GM10248 (cell line): Measurements from ENCODE around the gene IFI6.
"Not testable (repeated sequence)": the region's sequence is repeated elsewhere in the genome, so short reads cannot be mapped to it uniquely, and the experiment has no call there.

Experiments used
- CTCF ChIA-PET: fragments of 300-600 bp; sonication (Branson Sonifier 250); formaldehyde crosslinking; extraction: SDS; loops from one replicate; lab custom pipeline; 2021; ENCODE audit warnings: antibody characterized with exemption; lab: Yijun Ruan, JAX
- POLR2A ChIA-PET: fragments of 350-650 bp; sonication (Branson Sonifier 250); formaldehyde crosslinking; extraction: SDS; loops from one replicate; lab custom pipeline; 2020; ENCODE audit warnings: antibody characterized with exemption; lab: Yijun Ruan, JAX
- DNase-seq: peaks from one replicate; pipeline ENCODE4 v3.0.0; 2012; ENCODE audit errors: extremely low spot score
- CTCF ChIP-seq: IDR thresholded peaks from 2 replicates; pipeline ENCODE4 v1.5.1; 2012; ENCODE audit warnings: mild to moderate bottlenecking, low read depth; ENCODE audit errors: extremely low read depth, missing control alignments, control extremely low read depth

The IFI6 gene

DNA sequence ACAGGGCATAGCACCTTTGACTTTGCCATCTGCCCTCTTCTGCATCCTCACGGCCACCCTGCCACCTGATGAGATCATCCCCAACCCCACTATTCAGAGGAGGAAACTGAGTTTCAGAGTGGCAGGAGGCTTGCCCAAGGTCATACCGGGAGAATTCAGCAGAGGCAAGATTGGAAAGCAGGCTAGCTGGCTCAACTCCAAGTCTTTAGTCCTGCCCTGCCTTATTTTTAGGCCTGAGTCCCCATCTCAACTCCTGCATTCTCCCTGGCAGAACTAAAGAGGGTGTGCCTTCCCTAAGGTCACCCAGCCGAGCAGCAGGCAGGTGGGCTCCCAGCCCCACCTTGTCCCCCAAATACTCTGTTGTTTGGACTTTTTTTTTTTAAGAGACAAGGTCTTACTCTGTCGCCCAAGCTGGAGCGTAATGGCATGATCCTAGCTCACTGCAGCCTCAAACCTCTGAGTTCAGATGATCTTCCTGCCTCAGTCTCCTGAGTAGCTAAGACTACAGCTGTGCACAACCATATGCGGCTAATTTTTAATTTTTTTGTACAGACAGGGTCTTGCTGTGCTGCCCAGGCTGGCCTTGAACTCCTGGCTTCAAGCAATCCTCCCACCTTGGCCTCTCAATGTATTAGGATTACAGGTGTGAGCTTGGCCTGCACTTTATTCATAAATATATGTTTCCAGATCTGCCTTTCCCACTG lies 23.2 kb downstream of the IFI6 start:
- ChIA-PET CTCF (interaction anchor here (1.0 to 3.1 kb wide), 8 partner anchors 9 to 261 kb away, joined by 3 to 19 read pairs (median 10); no protein-coding TSS in a partner anchor), POLR2A (interaction anchor here (0.8 kb wide), 1 partner anchor 20 kb away, joined by 3 read pairs; no protein-coding TSS in a partner anchor)
- no peak for TF ChIP-seq CTCF
- no peak for DNase-seq

- CTCF ChIA-PET = interaction anchor here (0.7 to 3.1 kb wide), 7 partner anchors 9 to 91 kb away, joined by 3 to 19 read pairs (median 4); partner anchors contain the start of gene IFI6
- POLR2A ChIA-PET = no interaction called here
- DNase-seq = no peak
- TF ChIP-seq CTCF = no peak
Observed at GRCh38 chr1:27647328-27647727, 24.7 kb downstream of the IFI6 start.

DNA sequence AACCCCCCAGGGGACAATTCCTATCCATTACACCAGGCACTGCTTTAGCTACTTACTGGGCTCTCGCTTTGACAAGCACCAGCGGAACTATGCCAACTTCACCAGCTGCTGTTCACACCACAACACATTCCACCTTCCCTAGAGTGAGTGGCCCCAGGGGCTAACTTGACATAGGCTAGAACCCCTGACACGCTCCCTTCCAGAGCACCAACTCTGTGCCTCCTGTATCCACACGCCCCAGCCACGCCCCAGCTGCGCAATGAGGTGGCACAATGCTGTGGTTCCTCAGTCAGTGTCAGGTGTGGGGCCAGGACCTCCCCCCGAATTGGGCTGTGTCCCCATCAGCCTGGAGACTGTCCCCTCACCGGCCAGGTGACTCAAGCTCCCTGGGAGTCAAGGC lies 25.3 kb downstream of the IFI6 start:
- TF ChIP-seq CTCF = no peak
- CTCF ChIA-PET = interaction anchor here (1.4 to 3.1 kb wide), 4 partner anchors 10 to 38 kb away, joined by 4 to 19 read pairs (median 9); partner anchors contain the start of gene IFI6
- POLR2A ChIA-PET = no interaction called here
- no peak for DNase-seq

- TF ChIP-seq CTCF = no peak
- POLR2A ChIA-PET = no interaction called here
- CTCF ChIA-PET = interaction anchor here (0.7 to 2.7 kb wide), 7 partner anchors 11 to 38 kb away, joined by 3 to 26 read pairs (median 10); no protein-coding TSS in a partner anchor
- DNase-seq = no peak
Observed at GRCh38 chr1:27645071-27645415, 26.9 kb downstream of the IFI6 start.

- ChIA-PET CTCF (interaction anchor here (0.7 to 2.7 kb wide), 8 partner anchors 12 to 38 kb away, joined by 3 to 26 read pairs (median 8); no protein-coding TSS in a partner anchor), POLR2A (no interaction called here)
- DNase-seq = no peak
- TF ChIP-seq CTCF = no peak
Observed at GRCh38 chr1:27644369-27645070, 27.5 kb downstream of the IFI6 start.

GRCh38 chr1:27643600-27644368 lies 28.2 kb downstream of the IFI6 start:
- ChIA-PET POLR2A (no interaction called here), CTCF (interaction anchor here (0.6 to 2.7 kb wide), 12 partner anchors 9 to 185 kb away, joined by 3 to 26 read pairs (median 4); no protein-coding TSS in a partner anchor)
- DNase-seq = peak; percentile 72
- TF ChIP-seq CTCF = peak; percentile 80

DNA sequence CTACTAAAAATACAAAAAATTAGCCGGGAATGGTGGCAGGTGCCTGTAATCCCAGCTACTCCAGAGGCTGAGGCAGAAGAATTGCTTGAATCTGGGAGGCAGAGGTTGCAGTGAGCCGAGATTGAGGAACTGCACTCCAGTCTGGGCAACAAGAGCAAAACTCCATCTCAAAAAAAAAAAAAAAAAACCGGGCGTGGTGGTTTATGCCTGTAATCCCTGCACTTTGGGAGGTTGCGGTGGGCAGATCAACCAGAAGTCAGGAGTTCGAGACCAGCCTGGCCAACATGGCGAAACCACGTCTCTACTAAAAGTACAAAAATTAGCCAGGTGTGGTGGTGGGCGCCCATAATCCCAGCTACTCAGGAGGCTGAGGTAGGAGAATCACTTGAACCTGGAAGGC lies 31.5 kb downstream of the IFI6 start:
- DNase-seq, POLR2A ChIA-PET: not testable (repeated sequence)
- CTCF ChIA-PET = interaction anchor here (1.1 to 2.8 kb wide), 5 partner anchors 9 to 34 kb away, joined by 3 to 12 read pairs (median 4); no protein-coding TSS in a partner anchor
